HepG2 (cell line): ENCODE measurements around the gene GRIP1. TPM values are rescaled to one million over a fixed set of nuclear protein-coding genes. Genes with fewer than 3 reads are reported as not detected.
A peak's percentile ranks its signal among the peaks of the same experiment; 100 is the strongest.

Experiments used
- ARHGAP35 ChIP-seq: sonication (generic); formaldehyde crosslinking; IDR thresholded peaks from 2 replicates; pipeline ENCODE4 v1.9.0; 2022; ENCODE audit warnings: mild to moderate bottlenecking, inconsistent platforms, moderate library complexity, missing genetic modification reagents, borderline replicate concordance
- GPN1 ChIP-seq: sonication (generic); formaldehyde crosslinking; IDR thresholded peaks from 2 replicates; pipeline ENCODE4 v1.5.1; 2020; ENCODE audit warnings: missing genetic modification reagents, borderline replicate concordance
- HOXA9 ChIP-seq: sonication (generic); formaldehyde crosslinking; IDR thresholded peaks from 2 replicates; pipeline ENCODE4 v1.8.1; 2022; ENCODE audit warnings: missing genetic modification reagents, mild to moderate bottlenecking, moderate library complexity, borderline replicate concordance
- ISL2 ChIP-seq: sonication (generic); formaldehyde crosslinking; IDR thresholded peaks from 2 replicates; pipeline ENCODE4 v1.5.0; 2020; ENCODE audit warnings: missing genetic modification reagents
- RNF2 ChIP-seq: fragments of 450-650 bp; conservative IDR thresholded peaks from 2 replicates; pipeline ENCODE4 v1.6.1; 2016; ENCODE audit warnings: low read depth
- STAT5B ChIP-seq: sonication (generic); formaldehyde crosslinking; IDR thresholded peaks from 2 replicates; pipeline ENCODE4 v1.4.0; 2020; ENCODE audit warnings: missing genetic modification reagents
- TBX2 ChIP-seq: sonication (generic); formaldehyde crosslinking; IDR thresholded peaks from 2 replicates; pipeline ENCODE4 v1.5.0; 2020; ENCODE audit warnings: missing genetic modification reagents, mild to moderate bottlenecking, borderline replicate concordance
- TBX3 ChIP-seq: fragments of 450-650 bp; IDR thresholded peaks from 2 replicates; pipeline ENCODE4 v1.6.1; 2017; ENCODE audit warnings: antibody characterized with exemption, mild to moderate bottlenecking, inconsistent platforms, borderline replicate concordance
- ZBTB21 ChIP-seq: sonication (generic); formaldehyde crosslinking; IDR thresholded peaks from 2 replicates; pipeline ENCODE4 v1.4.0; 2020; ENCODE audit warnings: missing genetic modification reagents
- ZHX1 ChIP-seq: sonication (generic); formaldehyde crosslinking; IDR thresholded peaks from 2 replicates; pipeline ENCODE4 v1.8.1; 2022; ENCODE audit warnings: low read depth, mild to moderate bottlenecking, missing genetic modification reagents
- ZKSCAN8 ChIP-seq: IDR thresholded peaks from 2 replicates; pipeline ENCODE4 v1.6.1; 2016; ENCODE audit warnings: borderline replicate concordance, missing genetic modification reagents, missing compliant biosample characterization
- ZMAT5 ChIP-seq: sonication (generic); formaldehyde crosslinking; IDR thresholded peaks from 2 replicates; pipeline ENCODE4 v1.5.0; 2020; ENCODE audit warnings: mild to moderate bottlenecking, low read depth, missing genetic modification reagents, borderline replicate concordance
- ZMYM3 ChIP-seq: sonication (generic); formaldehyde crosslinking; IDR thresholded peaks from 2 replicates; pipeline ENCODE4 v1.5.1; 2020; ENCODE audit warnings: mild to moderate bottlenecking, missing genetic modification reagents
- ZNF513 ChIP-seq: sonication (generic); formaldehyde crosslinking; conservative IDR thresholded peaks from 2 replicates; pipeline ENCODE4 v1.5.0; 2020; ENCODE audit warnings: missing genetic modification reagents
- ZNF629 ChIP-seq: sonication (generic); formaldehyde crosslinking; conservative IDR thresholded peaks from 2 replicates; pipeline ENCODE4 v1.5.0; 2020; ENCODE audit warnings: missing genetic modification reagents
- ZNF713 ChIP-seq: sonication (generic); formaldehyde crosslinking; IDR thresholded peaks from 2 replicates; pipeline ENCODE4 v1.4.0; 2020; ENCODE audit warnings: mild to moderate bottlenecking, missing genetic modification reagents
- ZSCAN12 ChIP-seq: sonication (generic); formaldehyde crosslinking; IDR thresholded peaks from 2 replicates; pipeline ENCODE4 v1.9.0; 2021; ENCODE audit warnings: mild to moderate bottlenecking, missing genetic modification reagents
- polyA plus RNA-seq, 8 experiments: library from polyadenylated mRNA; depleted of rRNA in 3 of 8; stranded (reverse) in 7 of 8; unstranded in 1 of 8; fragments of >200 nt; fragmentation: Illumina TruSeq in 4 of 8; extraction: Trizol in 4 of 8; gene quantifications; 2 replicates each; pipeline versions ENCODE4 v1.2.1 to v1.2.3, GENCODE V29; 2011 to 2016; ENCODE audit warnings: low read depth in 4 of 8, missing spikeins in 1 of 8, mixed read lengths in 1 of 8; ENCODE audit not compliant: insufficient read depth in 1 of 8
- total RNA-seq, 5 experiments: library from RNA; depleted of rRNA; stranded (reverse); fragments of >200 nt; fragmentation: Illumina TruSeq; extraction: Trizol; gene quantifications; 2 replicates each; pipeline ENCODE4 v1.2.3, GENCODE V29; 2016; ENCODE audit warnings: low read depth in 1 of 5
- TF ChIP-seq, protein P1 (sequence below): sonication (generic); formaldehyde crosslinking; conservative IDR thresholded peaks from 2 replicates; pipeline ENCODE4 v1.8.0; 2022; ENCODE audit warnings: mild to moderate bottlenecking, moderate library complexity, missing genetic modification reagents
- TF ChIP-seq, protein P2 (sequence below): sonication (generic); formaldehyde crosslinking; IDR thresholded peaks from 2 replicates; pipeline ENCODE4 v1.4.0; 2020; ENCODE audit warnings: low read depth, mild to moderate bottlenecking, missing genetic modification reagents

GRIP1 gene
- total and polyA plus RNA-seq, 2 of the 13 experiments (the other 11 are each of a cell fraction or from before 2014, with no cell fraction given) = not detected

- TF ChIP-seq, protein P1, sequence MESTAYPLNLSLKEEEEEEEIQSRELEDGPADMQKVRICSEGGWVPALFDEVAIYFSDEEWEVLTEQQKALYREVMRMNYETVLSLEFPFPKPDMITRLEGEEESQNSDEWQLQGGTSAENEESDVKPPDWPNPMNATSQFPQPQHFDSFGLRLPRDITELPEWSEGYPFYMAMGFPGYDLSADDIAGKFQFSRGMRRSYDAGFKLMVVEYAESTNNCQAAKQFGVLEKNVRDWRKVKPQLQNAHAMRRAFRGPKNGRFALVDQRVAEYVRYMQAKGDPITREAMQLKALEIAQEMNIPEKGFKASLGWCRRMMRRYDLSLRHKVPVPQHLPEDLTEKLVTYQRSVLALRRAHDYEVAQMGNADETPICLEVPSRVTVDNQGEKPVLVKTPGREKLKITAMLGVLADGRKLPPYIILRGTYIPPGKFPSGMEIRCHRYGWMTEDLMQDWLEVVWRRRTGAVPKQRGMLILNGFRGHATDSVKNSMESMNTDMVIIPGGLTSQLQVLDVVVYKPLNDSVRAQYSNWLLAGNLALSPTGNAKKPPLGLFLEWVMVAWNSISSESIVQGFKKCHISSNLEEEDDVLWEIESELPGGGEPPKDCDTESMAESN (CRISPR knock-in tag) = 0 out of 2 replicates have a peak, but pooled peaks have one; percentile 46
- TF ChIP-seq ZMAT5 (CRISPR knock-in tag) (no peak), ZNF713 (CRISPR knock-in tag) (no peak), TBX3 (no peak), HOXA9 (CRISPR knock-in tag) (0 out of 2 replicates have a peak, but pooled peaks have one; percentile 45), ZKSCAN8 (no peak), ZHX1 (no peak), STAT5B (CRISPR knock-in tag) (no peak), ZNF513 (no peak), ARHGAP35 (no peak), ZBTB21 (CRISPR knock-in tag) (no peak), GPN1 (CRISPR knock-in tag) (no peak), ISL2 (CRISPR knock-in tag) (0 out of 2 replicates have a peak, but pooled peaks have one; percentile 44), ZMYM3 (no peak), ZNF629 (CRISPR knock-in tag) (0 out of 2 replicates have a peak, but pooled peaks have one; percentile 21), RNF2 (peak; percentile 71), ZSCAN12 (CRISPR knock-in tag) (no peak), TBX2 (CRISPR knock-in tag) (peak; percentile 44; the same call in 1 of the 2 replicates)
- TF ChIP-seq, protein P2, sequence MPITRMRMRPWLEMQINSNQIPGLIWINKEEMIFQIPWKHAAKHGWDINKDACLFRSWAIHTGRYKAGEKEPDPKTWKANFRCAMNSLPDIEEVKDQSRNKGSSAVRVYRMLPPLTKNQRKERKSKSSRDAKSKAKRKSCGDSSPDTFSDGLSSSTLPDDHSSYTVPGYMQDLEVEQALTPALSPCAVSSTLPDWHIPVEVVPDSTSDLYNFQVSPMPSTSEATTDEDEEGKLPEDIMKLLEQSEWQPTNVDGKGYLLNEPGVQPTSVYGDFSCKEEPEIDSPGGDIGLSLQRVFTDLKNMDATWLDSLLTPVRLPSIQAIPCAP (CRISPR knock-in tag) = peak; percentile 80; the same call in 1 of the 2 replicates
These were observed 376.7 kb downstream of the GRIP1 start, which contains the start of gene HELB (continued) for GRCh38 chr12:66301944-66302826.
